Measurements from ENCODE around the gene SETD5.

The SETD5 gene

DNA sequence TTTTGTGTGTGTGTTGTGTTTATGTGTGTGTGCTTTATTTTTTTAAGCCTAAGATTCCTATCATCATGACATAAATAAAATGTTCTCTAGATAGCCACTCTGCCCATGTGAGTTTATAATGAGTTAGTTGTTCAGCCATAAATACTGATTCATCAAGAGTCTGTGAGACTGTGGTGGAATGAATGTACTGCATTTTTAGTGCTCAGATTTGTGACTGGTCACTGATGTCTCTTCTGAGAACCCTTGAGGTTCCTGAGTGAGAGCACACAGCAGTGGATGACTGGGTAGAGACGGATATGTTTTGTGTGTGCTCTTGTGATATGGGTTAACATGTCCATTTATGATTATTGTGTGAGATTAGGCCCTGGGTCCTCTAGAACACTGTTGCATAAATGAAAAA is 51.2 kb downstream of the SETD5 start:
- Histone ChIP-seq H3K4me2 (no peak overlapping the region), H3K4me1 (no peaks in the 10 kb centered on the region), H3K27me3 (no peaks in the 10 kb centered on the region), H3K27ac (no peak overlapping the region), H3K9me3 (no peaks in the 10 kb centered on the region), H3K36me3 (peaks cover 100% of the 10 kb centered on the region), H4K20me1 (peaks cover 78% of the 10 kb centered on the region), H3K4me3 (no peak overlapping the region), H3K9ac (no peak overlapping the region)
- TF ChIP-seq Cebpa-rat (IDR thresholded peaks at IDR 0.05): no peak

DNA sequence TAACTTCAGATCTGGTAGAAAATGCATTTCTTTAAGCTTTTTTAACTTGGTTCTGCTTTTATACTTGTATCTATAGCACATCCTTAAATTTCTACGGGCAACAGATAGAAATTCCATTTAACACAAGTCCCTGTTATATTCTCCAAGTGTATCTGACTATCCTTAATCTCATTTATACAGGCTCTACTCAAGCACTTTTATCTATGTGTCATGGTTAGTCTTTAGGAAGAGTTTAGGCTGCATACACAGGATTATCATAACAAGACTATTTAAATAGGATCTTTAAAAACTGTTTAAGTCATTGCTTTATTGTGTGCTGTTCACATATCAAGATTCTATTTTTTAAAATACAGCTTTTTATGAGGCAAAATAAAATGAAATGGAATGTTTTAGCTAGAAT is 52.7 kb downstream of the SETD5 start:
- no peak for TF ChIP-seq Cebpa-rat (IDR thresholded peaks at IDR 0.05)
- Histone ChIP-seq H4K20me1 (peaks cover 64% of the 10 kb centered on the region), H3K36me3 (peaks cover 99% of the 10 kb centered on the region)

DNA sequence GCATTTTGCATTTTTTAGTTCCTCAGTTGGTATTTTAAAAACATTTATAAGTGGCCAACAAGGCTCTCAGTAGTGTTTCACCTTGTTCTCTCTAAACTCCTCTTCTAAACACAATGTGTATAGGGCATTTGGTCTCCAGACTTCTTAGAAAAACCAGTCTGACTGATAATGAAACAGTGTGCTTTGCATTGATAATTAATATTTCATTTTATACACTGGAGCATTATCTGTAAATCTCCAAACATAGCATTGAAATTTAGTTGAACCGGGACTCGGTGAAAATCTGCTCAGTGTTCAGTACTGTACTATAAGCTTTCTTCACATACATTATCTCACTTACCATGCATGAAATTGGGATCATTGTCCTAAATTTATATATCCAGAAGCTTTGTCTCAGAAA is 53.6 kb downstream of the SETD5 start:
- Histone ChIP-seq H3K4me2 (no peak overlapping the region), H3K27ac (no peak overlapping the region), H3K27me3 (no peaks in the 10 kb centered on the region), H4K20me1 (peaks cover 58% of the 10 kb centered on the region), H3K9me3 (no peaks in the 10 kb centered on the region), H3K36me3 (peaks cover 98% of the 10 kb centered on the region), H3K4me3 (no peak overlapping the region), H3K4me1 (no peaks in the 10 kb centered on the region), H3K9ac (no peak overlapping the region)
- TF ChIP-seq Cebpa-rat (IDR thresholded peaks at IDR 0.05): no peak

More for the DNA sequence above, 52.7 kb downstream of the SETD5 start:
- Histone ChIP-seq H3K4me3 (no peak overlapping the region), H3K9ac (no peak overlapping the region), H3K27ac (no peak overlapping the region), H3K9me3 (no peaks in the 10 kb centered on the region), H3K4me2 (no peak overlapping the region), H3K4me1 (no peaks in the 10 kb centered on the region), H3K27me3 (no peaks in the 10 kb centered on the region)

DNA sequence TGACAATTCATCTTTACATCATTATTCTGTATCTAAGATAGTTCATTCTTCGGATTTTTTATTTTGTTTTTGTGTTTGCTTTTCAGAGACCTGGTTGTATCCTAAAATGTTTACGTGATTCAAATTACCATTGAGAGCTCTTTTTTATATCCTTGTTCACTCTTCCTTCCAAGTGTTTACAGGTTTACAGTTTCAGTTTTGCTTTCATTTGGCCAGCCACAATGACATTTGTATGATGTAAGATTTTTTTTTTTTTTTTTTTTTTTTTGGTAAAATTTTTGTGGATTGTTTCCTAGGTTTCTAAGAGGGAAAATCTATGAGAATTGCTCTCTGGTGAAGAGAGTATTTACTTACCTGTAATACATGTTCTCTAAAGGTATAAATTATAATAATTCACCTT is 55.0 kb downstream of the SETD5 start:
- no peak for TF ChIP-seq Cebpa-rat (IDR thresholded peaks at IDR 0.05)
- H3K4me1 ChIP-seq: no peaks in the 10 kb centered on the region
- no peak overlapping the region for H3K27ac ChIP-seq
- no peak overlapping the region for H3K4me2 ChIP-seq
- no peak overlapping the region for H3K4me3 ChIP-seq
- no peaks in the 10 kb centered on the region for H3K27me3 ChIP-seq
- peaks cover 97% of the 10 kb centered on the region for H3K36me3 ChIP-seq
- H4K20me1 ChIP-seq: peaks cover 56% of the 10 kb centered on the region
- no peak overlapping the region for H3K9ac ChIP-seq
- H3K9me3 ChIP-seq: no peaks in the 10 kb centered on the region

DNA sequence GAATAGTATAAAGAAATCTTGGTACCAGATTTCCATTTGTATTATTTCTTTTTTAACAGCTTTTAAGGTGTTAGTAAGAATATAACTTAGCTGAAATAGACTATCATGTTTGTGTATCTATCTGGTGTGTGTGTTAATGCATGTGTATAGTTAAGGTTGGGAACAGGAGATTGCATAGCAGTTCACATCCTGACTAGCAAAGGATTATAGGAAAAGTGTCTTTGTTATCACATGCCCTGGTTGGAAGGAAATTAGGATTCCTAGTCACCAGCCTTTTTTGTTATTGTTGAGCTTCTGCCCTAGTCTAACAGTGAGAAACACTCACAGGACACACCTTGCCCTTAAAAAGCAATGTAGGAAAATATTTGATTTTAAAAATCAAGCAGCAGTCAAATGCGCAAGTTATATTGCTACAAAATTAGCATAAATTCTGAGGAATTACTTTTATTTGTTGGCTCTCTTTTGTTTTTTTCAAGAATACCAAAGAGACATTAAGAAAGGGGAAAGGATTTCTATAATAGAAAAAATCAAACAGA is 58.2 kb downstream of the SETD5 start:
- Histone ChIP-seq H3K4me3 (no peak overlapping the region), H3K9ac (no peak overlapping the region), H3K4me1 (no peaks in the 10 kb centered on the region), H4K20me1 (peaks cover 32% of the 10 kb centered on the region; the same call in 1 of the 2 replicates), H3K36me3 (peaks cover 88% of the 10 kb centered on the region), H3K9me3 (no peaks in the 10 kb centered on the region), H3K27me3 (no peaks in the 10 kb centered on the region), H3K27ac (no peak overlapping the region), H3K4me2 (no peak overlapping the region)
- TF ChIP-seq Cebpa-rat (IDR thresholded peaks at IDR 0.05): no peak

- Histone ChIP-seq H3K36me3 (peaks cover 100% of the 10 kb centered on the region), H3K9ac (no peak overlapping the region)
Observed at GRCh38 chr3:9467451-9467850, 70.0 kb downstream of the SETD5 start.

GRCh38 chr3:9468460-9468859 is 71.0 kb downstream of the SETD5 start:
- H3K9ac ChIP-seq: no peak overlapping the region

More at GRCh38 chr3:9467451-9467850, 70.0 kb downstream of the SETD5 start:
- no peak overlapping the region for H3K4me2 ChIP-seq
- peaks cover 63% of the 10 kb centered on the region for H4K20me1 ChIP-seq
- H3K27ac ChIP-seq: no peak overlapping the region
- H3K9me3 ChIP-seq: no peaks in the 10 kb centered on the region
- TF ChIP-seq Cebpa-rat (IDR thresholded peaks at IDR 0.05): no peak
- no peaks in the 10 kb centered on the region for H3K4me1 ChIP-seq
- no peak overlapping the region for H3K4me3 ChIP-seq
- H3K27me3 ChIP-seq: no peaks in the 10 kb centered on the region

GRCh38 chr3:9469986-9470385 is 72.6 kb downstream of the SETD5 start:
- no peaks in the 10 kb centered on the region for H3K9me3 ChIP-seq
- H3K4me2 ChIP-seq: no peak overlapping the region
- H3K4me1 ChIP-seq: no peaks in the 10 kb centered on the region
- H3K9ac ChIP-seq: no peak overlapping the region
- no peak overlapping the region for H3K4me3 ChIP-seq
- H3K36me3 ChIP-seq: peaks cover 100% of the 10 kb centered on the region
- H3K27ac ChIP-seq: no peak overlapping the region
- peaks cover 74% of the 10 kb centered on the region for H4K20me1 ChIP-seq
- no peaks in the 10 kb centered on the region for H3K27me3 ChIP-seq
- no peak for TF ChIP-seq Cebpa-rat (IDR thresholded peaks at IDR 0.05)

More at GRCh38 chr3:9468460-9468859, 71.0 kb downstream of the SETD5 start:
- no peak for TF ChIP-seq Cebpa-rat (IDR thresholded peaks at IDR 0.05)
- H3K27me3 ChIP-seq: no peaks in the 10 kb centered on the region
- H3K4me3 ChIP-seq: no peak overlapping the region
- no peak overlapping the region for H3K4me2 ChIP-seq
- no peaks in the 10 kb centered on the region for H3K4me1 ChIP-seq
- H3K27ac ChIP-seq: no peak overlapping the region
- peaks cover 72% of the 10 kb centered on the region for H4K20me1 ChIP-seq
- peaks cover 100% of the 10 kb centered on the region for H3K36me3 ChIP-seq
- no peaks in the 10 kb centered on the region for H3K9me3 ChIP-seq

DNA sequence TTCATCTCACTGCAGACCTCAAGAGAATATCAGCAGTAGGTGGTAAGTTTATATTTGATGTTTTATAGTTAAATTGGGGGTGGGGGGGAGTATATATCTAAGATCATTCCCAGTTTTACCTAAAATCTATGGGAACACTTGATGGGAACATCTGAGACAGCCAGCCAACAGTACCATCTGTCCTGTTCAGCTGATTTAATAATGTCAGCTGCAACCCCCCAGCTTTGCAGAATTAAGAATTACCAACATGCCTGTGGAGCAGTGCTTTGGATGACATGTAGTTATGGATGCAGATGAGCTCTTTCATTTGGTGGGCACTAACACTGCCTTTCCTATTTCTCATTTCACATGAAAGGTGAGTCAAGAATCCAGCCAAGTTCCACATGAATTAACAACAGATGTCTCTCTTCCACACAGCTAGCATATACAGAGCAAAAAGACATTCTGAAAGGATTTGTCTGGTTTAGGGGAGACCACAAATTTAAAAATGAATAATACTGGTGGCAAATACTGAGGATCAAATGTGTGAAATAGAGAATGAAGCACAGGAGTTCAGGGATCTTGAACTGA is 76.2 kb downstream of the SETD5 start:
- H3K4me2 ChIP-seq: no peak overlapping the region
- no peak overlapping the region for H3K27ac ChIP-seq
- no peak overlapping the region for H3K4me3 ChIP-seq
- TF ChIP-seq Cebpa-rat (IDR thresholded peaks at IDR 0.05): no peak
- no peak overlapping the region for H3K9ac ChIP-seq
- no peaks in the 10 kb centered on the region for H3K9me3 ChIP-seq
- H4K20me1 ChIP-seq: peaks cover 71% of the 10 kb centered on the region
- peaks cover 99% of the 10 kb centered on the region for H3K36me3 ChIP-seq
- H3K27me3 ChIP-seq: no peaks in the 10 kb centered on the region
- no peaks in the 10 kb centered on the region for H3K4me1 ChIP-seq

DNA sequence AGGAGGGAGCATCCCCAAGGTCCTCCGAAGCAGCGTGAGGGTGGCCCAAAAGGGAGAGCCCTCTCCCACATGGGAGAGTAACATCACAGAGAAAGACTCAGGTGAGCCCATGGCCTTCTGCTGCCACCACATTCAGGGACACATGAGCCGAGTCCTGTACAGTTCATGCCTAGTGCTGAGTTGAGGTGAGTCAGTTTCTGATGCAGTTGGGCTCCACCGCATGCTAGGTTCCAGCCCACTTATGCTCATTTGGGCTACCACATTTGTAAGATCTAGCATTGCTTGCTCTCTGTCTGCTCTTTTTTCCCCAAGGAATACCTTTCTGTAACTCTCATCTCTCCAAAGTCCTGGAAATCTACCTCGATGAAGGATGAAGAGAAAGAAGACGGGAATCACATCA is 77.1 kb downstream of the SETD5 start:
- Histone ChIP-seq H3K27me3 (no peaks in the 10 kb centered on the region), H3K27ac (no peak overlapping the region), H3K36me3 (peaks cover 99% of the 10 kb centered on the region), H3K4me3 (no peak overlapping the region), H3K4me2 (no peak overlapping the region), H3K9me3 (no peaks in the 10 kb centered on the region), H3K9ac (no peak overlapping the region), H4K20me1 (peaks cover 64% of the 10 kb centered on the region), H3K4me1 (no peaks in the 10 kb centered on the region)
- no peak for TF ChIP-seq Cebpa-rat (IDR thresholded peaks at IDR 0.05)
